H9 (cell line): ENCODE results near the gene RALGAPA2. TPM values are rescaled to one million over a fixed set of nuclear protein-coding genes. Genes with fewer than 3 reads are reported as not detected.

Experiments
- DNase-seq: peaks from one replicate; pipeline ENCODE4 v3.0.0-alpha.2; 2017
- H2AFZ ChIP-seq: one replicate; pipeline ENCODE4 v1.6.1; 2013; ENCODE audit warnings: mild to moderate bottlenecking, low read length, control low read depth, moderate library complexity
- H2AK5ac ChIP-seq: 2 replicates; pipeline ENCODE4 v1.6.1; 2013; ENCODE audit warnings: low read length, control low read depth, mixed read lengths; ENCODE audit not compliant: insufficient read length
- H2BK120ac ChIP-seq: one replicate; pipeline ENCODE4 v1.6.1; 2013; ENCODE audit warnings: low read depth, mild to moderate bottlenecking, low read length, control low read depth, inconsistent platforms; ENCODE audit not compliant: poor library complexity, severe bottlenecking
- H2BK12ac ChIP-seq: 2 replicates; pipeline ENCODE4 v1.6.1; 2013; ENCODE audit warnings: low read length, control low read depth, mixed read lengths, low read depth; ENCODE audit not compliant: insufficient read length
- H2BK15ac ChIP-seq: 2 replicates; pipeline ENCODE4 v1.6.1; 2013; ENCODE audit warnings: low read depth, low read length, control low read depth
- H2BK20ac ChIP-seq: one replicate; pipeline ENCODE4 v1.6.1; 2013; ENCODE audit warnings: low read depth, mild to moderate bottlenecking, low read length, control low read depth, inconsistent platforms; ENCODE audit not compliant: poor library complexity, severe bottlenecking
- H2BK5ac ChIP-seq: 2 replicates; pipeline ENCODE4 v1.6.1; 2013; ENCODE audit warnings: low read length, control low read depth, mixed read lengths; ENCODE audit not compliant: insufficient read length
- H3K14ac ChIP-seq: 2 replicates; pipeline ENCODE4 v1.6.1; 2013; ENCODE audit warnings: low read length, control low read depth; ENCODE audit not compliant: insufficient read depth
- H3K18ac ChIP-seq: 2 replicates; pipeline ENCODE4 v1.6.1; 2013; ENCODE audit warnings: low read depth, mild to moderate bottlenecking, mixed read lengths, low read length, control low read depth; ENCODE audit not compliant: insufficient read length
- H3K23ac ChIP-seq: 2 replicates; pipeline ENCODE4 v1.6.1; 2013; ENCODE audit warnings: low read length, control low read depth, mixed read lengths, low read depth; ENCODE audit not compliant: insufficient read length
- H3K23me2 ChIP-seq: 2 replicates; pipeline ENCODE4 v1.6.1; 2013; ENCODE audit warnings: low read depth, mild to moderate bottlenecking, mixed read lengths, low read length, control low read depth; ENCODE audit not compliant: insufficient read length, poor library complexity, severe bottlenecking
- H3K27ac ChIP-seq: 2 replicates; pipeline ENCODE4 v1.5.1; 2013; ENCODE audit warnings: low read length, control low read depth, mixed read lengths, low read depth; ENCODE audit not compliant: insufficient read length
- H3K27me3 ChIP-seq: 2 replicates; pipeline ENCODE4 v1.6.1; 2013; ENCODE audit warnings: low read length, control low read depth, inconsistent platforms; ENCODE audit not compliant: insufficient read depth
- H3K4ac ChIP-seq: 2 replicates; pipeline ENCODE4 v1.6.1; 2013; ENCODE audit warnings: low read depth, mild to moderate bottlenecking, control low read depth, inconsistent platforms, low read length, moderate library complexity
- H3K4me1 ChIP-seq: 2 replicates; pipeline ENCODE4 v1.6.1; 2013; ENCODE audit warnings: low read length, control low read depth, inconsistent platforms; ENCODE audit not compliant: insufficient read depth
- H3K4me2 ChIP-seq: 2 replicates; pipeline ENCODE4 v1.6.1; 2013; ENCODE audit warnings: low read length, control low read depth, mixed read lengths; ENCODE audit not compliant: insufficient read length, insufficient read depth
- H3K56ac ChIP-seq: 2 replicates; pipeline ENCODE4 v1.6.1; 2013; ENCODE audit warnings: low read depth, mild to moderate bottlenecking, mixed read lengths, low read length, control low read depth; ENCODE audit not compliant: insufficient read length
- H3K79me1 ChIP-seq: 2 replicates; pipeline ENCODE4 v1.6.1; 2013; ENCODE audit warnings: low read depth, mild to moderate bottlenecking, moderate library complexity, low read length, control low read depth, inconsistent platforms; ENCODE audit not compliant: insufficient read depth, poor library complexity, severe bottlenecking
- H3K79me2 ChIP-seq: 2 replicates; pipeline ENCODE4 v1.6.1; 2013; ENCODE audit warnings: low read length, control low read depth, inconsistent platforms; ENCODE audit not compliant: insufficient read depth
- H3K9ac ChIP-seq: 2 replicates; pipeline ENCODE4 v1.6.1; 2013; ENCODE audit warnings: low read length, control low read depth, mixed read lengths; ENCODE audit not compliant: insufficient read length; ENCODE audit errors: extremely low read depth
- H3K9me3 ChIP-seq: one replicate; pipeline ENCODE4 v1.6.1; 2013; ENCODE audit warnings: low read depth, low read length, inconsistent platforms; ENCODE audit not compliant: control insufficient read depth
- H3T11ph ChIP-seq: one replicate; pipeline ENCODE4 v1.6.1; 2013; ENCODE audit warnings: mild to moderate bottlenecking, low read length, control low read depth, inconsistent platforms
- H4K20me1 ChIP-seq: one replicate; pipeline ENCODE4 v1.6.1; 2013; ENCODE audit not compliant: control insufficient read depth, insufficient read length, insufficient read depth
- H4K5ac ChIP-seq: 2 replicates; pipeline ENCODE4 v1.6.1; 2013; ENCODE audit warnings: low read depth, mild to moderate bottlenecking, mixed read lengths, low read length, control low read depth; ENCODE audit not compliant: insufficient read length
- H4K8ac ChIP-seq: replicated peaks from 2 replicates; pipeline ENCODE4 v1.6.1; 2013; ENCODE audit warnings: low read length, control low read depth, mixed read lengths, low read depth; ENCODE audit not compliant: insufficient read length
- H4K91ac ChIP-seq: 2 replicates; pipeline ENCODE4 v1.6.1; 2013; ENCODE audit warnings: low read depth, mild to moderate bottlenecking, moderate library complexity, mixed read lengths, low read length, control low read depth; ENCODE audit not compliant: insufficient read length
- H3K27ac Mint-ChIP-seq, 3 experiments: 2 replicates in 2 of 3; 3 replicates in 1 of 3; pipeline ENCODE4 v1.8.0; 2020 to 2021; ENCODE audit warnings: mixed read lengths in 3 of 3, mild to moderate bottlenecking in 1 of 3, moderate library complexity in 1 of 3
- H3K27me3 Mint-ChIP-seq: 2 replicates; pipeline ENCODE4 v1.8.0; 2021; ENCODE audit warnings: low read depth, mild to moderate bottlenecking, moderate library complexity, mixed read lengths
- H3K36me3 Mint-ChIP-seq, 3 experiments: 2 replicates in 2 of 3; 3 replicates in 1 of 3; pipeline ENCODE4 v1.8.0; 2020 to 2021; ENCODE audit warnings: low read depth in 3 of 3, mixed read lengths in 3 of 3; ENCODE audit not compliant: insufficient read depth in 1 of 3
- H3K4me1 Mint-ChIP-seq, 2 experiments: 2 replicates each; pipeline ENCODE4 v1.8.0; 2020; ENCODE audit warnings: mixed read lengths in 2 of 2
- H3K4me3 Mint-ChIP-seq, 2 experiments: 2 replicates in 1 of 2; 3 replicates in 1 of 2; pipeline ENCODE4 v1.8.0; 2020 to 2021; ENCODE audit warnings: mild to moderate bottlenecking in 2 of 2, mixed read lengths in 2 of 2, moderate library complexity in 1 of 2
- H3K9me3 Mint-ChIP-seq, 2 experiments: 2 replicates in 1 of 2; 3 replicates in 1 of 2; pipeline ENCODE4 v1.8.0; 2020; ENCODE audit warnings: mild to moderate bottlenecking in 2 of 2, mixed read lengths in 2 of 2, moderate library complexity in 1 of 2
- WGBS: extraction: QIAGEN DNeasy Blood & Tissue Kit; methylation state at CpG from one replicate; pipeline ENCODE4 v1.1.7; 2013; ENCODE audit warnings: missing lambda C conversion rate, low lambda C conversion rate, mixed read lengths; ENCODE audit not compliant: insufficient read length; ENCODE audit errors: extremely low coverage; 5-methylcytosine and 5-hydroxymethylcytosine counted together
- total RNA-seq: library from RNA; stranded (reverse); gene quantifications from 2 replicates; pipeline ENCODE4 v1.2.1, GENCODE V29; 2021
- TF ChIP-seq, protein P1 (sequence below): fragments of 200-600 bp; sonication (generic); conservative IDR thresholded peaks from 3 replicates; pipeline ENCODE4 v1.8.0; 2021; ENCODE audit warnings: antibody characterized with exemption, mild to moderate bottlenecking

RALGAPA2 gene
- total RNA-seq, 1 experiment from 2014 or later: 16.6 TPM

DNA sequence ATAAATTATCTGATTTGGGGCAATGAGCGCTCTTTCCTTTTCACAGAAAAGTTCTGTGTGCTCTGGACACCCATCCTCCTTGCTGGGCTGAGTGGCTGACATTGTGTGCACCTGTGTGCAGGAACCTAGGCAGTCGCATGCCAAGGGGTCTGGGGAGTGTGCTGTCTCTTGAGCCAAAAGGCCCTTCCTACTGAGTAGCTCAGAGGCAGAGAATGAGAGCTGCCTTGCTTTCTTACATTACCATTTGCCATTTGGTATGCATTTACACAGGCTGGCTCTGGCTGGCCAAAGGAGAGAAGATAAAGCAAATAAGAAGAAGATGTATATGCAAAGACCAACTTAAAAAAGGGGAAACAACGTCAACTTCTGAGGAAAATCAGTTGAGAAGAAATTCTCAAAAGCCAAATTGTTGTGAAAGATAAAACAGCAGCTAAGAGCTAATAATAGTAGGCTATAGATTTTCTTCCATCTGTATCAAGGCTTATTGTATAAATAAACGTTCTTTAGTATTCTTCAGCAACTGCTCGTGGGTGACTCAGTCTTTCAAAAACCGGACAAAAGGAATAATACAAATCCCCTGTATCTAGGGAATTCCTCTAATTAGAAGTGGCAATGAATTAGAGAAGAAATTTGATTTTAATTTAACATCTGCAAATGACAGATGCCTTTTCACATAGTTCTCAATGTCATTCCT is 222.6 kb downstream of the RALGAPA2 start:
- Histone ChIP-seq H3K4ac (no peak overlapping the region), H2BK15ac (no peak overlapping the region), H2BK5ac (no peak overlapping the region), H2BK120ac (no peak overlapping the region), H2AK5ac (no peak overlapping the region), H3K4me1 (peaks cover 9% of the 10 kb centered on the region; the same call in 1 of the 2 replicates), H3K27ac (no peak overlapping the region), H3K18ac (no peak overlapping the region), H3K56ac (no peak overlapping the region), H3K23me2 (no peaks in the 10 kb centered on the region), H3K23ac (no peak overlapping the region), H3K79me2 (no peaks in the 10 kb centered on the region), H2BK12ac (no peak overlapping the region), H3K79me1 (no peaks in the 10 kb centered on the region), H3K4me2 (no peak overlapping the region), H4K5ac (no peak overlapping the region), H4K20me1 (no peaks in the 10 kb centered on the region), H3K9ac (no peak overlapping the region), H2BK20ac (no peak overlapping the region), H3K9me3 (no peaks in the 10 kb centered on the region), H3K14ac (no peak overlapping the region), H4K91ac (no peak overlapping the region), H3K27me3 (no peaks in the 10 kb centered on the region), H4K8ac (no peak overlapping the region), H2AFZ (no peak overlapping the region), H3T11ph (no peak overlapping the region)
- peak overlapping the region in 2 of 3 experiments; percentile 67 to 76; a peak in 1 of 7 replicates for H3K27ac Mint-ChIP-seq
- H3K27me3 Mint-ChIP-seq: no peaks in the 10 kb centered on the region
- H3K36me3 Mint-ChIP-seq: peaks cover 4 to 5% (median 4%) of the 10 kb centered on the region in 3 experiments; a peak in 4 of 7 replicates
- no CpG with 5 or more reads among the region's 6 CpGs for WGBS
- peaks cover 36 to 47% of the 10 kb centered on the region in 2 experiments for H3K4me1 Mint-ChIP-seq
- no peak for DNase-seq
- no peak overlapping the region for H3K4me3 Mint-ChIP-seq
- H3K9me3 Mint-ChIP-seq: no peaks in the 10 kb centered on the region
- TF ChIP-seq, protein P1, sequence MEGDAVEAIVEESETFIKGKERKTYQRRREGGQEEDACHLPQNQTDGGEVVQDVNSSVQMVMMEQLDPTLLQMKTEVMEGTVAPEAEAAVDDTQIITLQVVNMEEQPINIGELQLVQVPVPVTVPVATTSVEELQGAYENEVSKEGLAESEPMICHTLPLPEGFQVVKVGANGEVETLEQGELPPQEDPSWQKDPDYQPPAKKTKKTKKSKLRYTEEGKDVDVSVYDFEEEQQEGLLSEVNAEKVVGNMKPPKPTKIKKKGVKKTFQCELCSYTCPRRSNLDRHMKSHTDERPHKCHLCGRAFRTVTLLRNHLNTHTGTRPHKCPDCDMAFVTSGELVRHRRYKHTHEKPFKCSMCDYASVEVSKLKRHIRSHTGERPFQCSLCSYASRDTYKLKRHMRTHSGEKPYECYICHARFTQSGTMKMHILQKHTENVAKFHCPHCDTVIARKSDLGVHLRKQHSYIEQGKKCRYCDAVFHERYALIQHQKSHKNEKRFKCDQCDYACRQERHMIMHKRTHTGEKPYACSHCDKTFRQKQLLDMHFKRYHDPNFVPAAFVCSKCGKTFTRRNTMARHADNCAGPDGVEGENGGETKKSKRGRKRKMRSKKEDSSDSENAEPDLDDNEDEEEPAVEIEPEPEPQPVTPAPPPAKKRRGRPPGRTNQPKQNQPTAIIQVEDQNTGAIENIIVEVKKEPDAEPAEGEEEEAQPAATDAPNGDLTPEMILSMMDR: no peak
